ENCODE measurements around the gene GBX1. TPM values are rescaled to one million over a fixed set of nuclear protein-coding genes. Genes with fewer than 3 reads are reported as not detected.

Gene GBX1
- total RNA-seq, 1 experiment from 2014 or later = not detected

- H3K23me2 ChIP-seq (ENCODE audit: insufficient read length, low read depth, low read length, poor library complexity, severe bottlenecking) = no peaks in the 10 kb centered on the region
- no peak overlapping the region for H3T11ph ChIP-seq (ENCODE audit: low read length)
- no peak overlapping the region for H2AK5ac ChIP-seq (ENCODE audit: insufficient read length, low read length)
- no peak for TF ChIP-seq CTCF (conservative IDR thresholded peaks at IDR 0.05)
- H3K4me2 ChIP-seq (ENCODE audit: insufficient read depth, insufficient read length, low read length) = no peak overlapping the region
- no peak overlapping the region for H2BK20ac ChIP-seq (ENCODE audit: low read depth, low read length, poor library complexity, severe bottlenecking)
- no peak overlapping the region for H4K91ac ChIP-seq (ENCODE audit: insufficient read length, low read depth, low read length)
- peaks cover 33 to 58% (median 49%) of the 10 kb centered on the region in 3 experiments for H3K36me3 Mint-ChIP-seq (ENCODE audit: insufficient read depth in 1 of 3, low read depth in 3 of 3)
- no peak overlapping the region for H3K14ac ChIP-seq (ENCODE audit: insufficient read depth, low read length)
- H3K4ac ChIP-seq (ENCODE audit: low read depth, low read length) = no peak overlapping the region
- H3K9me3 Mint-ChIP-seq = no peaks in the 10 kb centered on the region
- no peak overlapping the region for H3K9ac ChIP-seq (ENCODE audit: extremely low read depth, insufficient read length, low read length)
- no peaks in the 10 kb centered on the region for H3K9me3 ChIP-seq (ENCODE audit: control insufficient read depth, low read depth, low read length)
- H2AFZ ChIP-seq (ENCODE audit: low read length) = no peak overlapping the region
- no peak overlapping the region for H3K56ac ChIP-seq (ENCODE audit: insufficient read length, low read depth, low read length)
- H2BK5ac ChIP-seq (ENCODE audit: insufficient read length, low read length) = no peak overlapping the region
- H4K8ac ChIP-seq (replicated peaks; ENCODE audit: insufficient read length, low read depth, low read length) = no peak overlapping the region
- H3K23ac ChIP-seq (ENCODE audit: insufficient read length, low read depth, low read length) = no peak overlapping the region
- no peak overlapping the region for H3K27ac ChIP-seq (ENCODE audit: insufficient read length, low read depth, low read length)
- H3K18ac ChIP-seq (ENCODE audit: insufficient read length, low read depth, low read length) = no peak overlapping the region
- WGBS (ENCODE audit: extremely low coverage, insufficient read length, low lambda C conversion rate) = no CpG with 5 or more reads among the region's 27 CpGs
- no peaks in the 10 kb centered on the region; the same call in 1 of the 2 replicates for H3K79me2 ChIP-seq (ENCODE audit: insufficient read depth, low read length)
- H3K27me3 ChIP-seq (ENCODE audit: insufficient read depth, low read length) = no peaks in the 10 kb centered on the region
- H2BK120ac ChIP-seq (ENCODE audit: low read depth, low read length, poor library complexity, severe bottlenecking) = no peak overlapping the region
- peaks cover 11% of the 10 kb centered on the region for H3K27me3 Mint-ChIP-seq (ENCODE audit: low read depth)
- H3K79me1 ChIP-seq (ENCODE audit: insufficient read depth, low read depth, low read length, poor library complexity, severe bottlenecking) = peaks cover 3% of the 10 kb centered on the region
- peaks cover 17 to 18% of the 10 kb centered on the region in 2 experiments for H3K4me1 Mint-ChIP-seq
- peaks cover 4% of the 10 kb centered on the region for H4K20me1 ChIP-seq (ENCODE audit: control insufficient read depth, insufficient read depth, insufficient read length)
- H2BK12ac ChIP-seq (ENCODE audit: insufficient read length, low read depth, low read length) = no peak overlapping the region
- no peak overlapping the region for H3K4me3 Mint-ChIP-seq
- DNase-seq = no peak
- H3K27ac Mint-ChIP-seq = peak overlapping the region in 1 of 3 experiments; percentile 72; a peak in 1 of 7 replicates
- no peak overlapping the region for H4K5ac ChIP-seq (ENCODE audit: insufficient read length, low read depth, low read length)
- no peak overlapping the region for H2BK15ac ChIP-seq (ENCODE audit: low read depth, low read length)
- no peaks in the 10 kb centered on the region; the same call in 1 of the 2 replicates for H3K4me1 ChIP-seq (ENCODE audit: insufficient read depth, low read length)
These were observed 47.6 kb downstream of the GBX1 start for GRCh38 chr7:151119902-151120301.
